SK-N-SH (cell line): Measurements from ENCODE around the gene CHRNE. TPM values are rescaled to one million over a fixed set of nuclear protein-coding genes. Genes with fewer than 3 reads are reported as not detected.

Experiments
- CTCF ChIA-PET: fragments of 300-600, 350-600 bp; formaldehyde crosslinking; extraction: SDS; loops from one replicate; lab custom pipeline; 2021; lab: Yijun Ruan, JAX
- POLR2A ChIA-PET: fragments of 350-600 bp; sonication (Branson Sonifier 250); formaldehyde crosslinking; extraction: SDS; loops from one replicate; lab custom pipeline; 2020; ENCODE audit warnings: antibody characterized with exemption, inconsistent platforms; lab: Yijun Ruan, JAX
- DNase-seq: peaks from one replicate; pipeline ENCODE4 v3.0.0; 2012
- H2AFZ ChIP-seq: fragments of 200-600 bp; sonication (generic); 2 replicates; pipeline ENCODE4 v1.8.1; 2016; ENCODE audit warnings: antibody characterized with exemption, mild to moderate bottlenecking, low read depth
- H3F3A ChIP-seq: fragments of 200-600 bp; sonication (generic); replicated peaks from 2 replicates; pipeline ENCODE3; 2016; ENCODE audit warnings: antibody characterized with exemption, mild to moderate bottlenecking; ENCODE audit not compliant: insufficient read depth
- H3K27ac ChIP-seq, 2 experiments: fragments of 200-500 bp in 1 of 2; fragments of 200-600 bp in 1 of 2; sonication (Bioruptor generic) in 1 of 2; sonication (generic), shearing (Covaris generic) in 1 of 2; 2 replicates each; pipeline versions ENCODE4 v1.5.1 to v1.6.1; 2014 to 2016; ENCODE audit warnings: low read depth in 2 of 2, inconsistent platforms in 1 of 2, low read length in 1 of 2, mild to moderate bottlenecking in 1 of 2, mixed read lengths in 1 of 2
- H3K27me3 ChIP-seq: fragments of 200-600 bp; sonication (generic), shearing (Covaris generic); 2 replicates; pipeline ENCODE4 v1.6.1; 2016; ENCODE audit warnings: mixed run types; ENCODE audit not compliant: insufficient read depth
- H3K36me3 ChIP-seq, 2 experiments: fragments of 200-500 bp in 1 of 2; fragments of 200-600 bp in 1 of 2; sonication (Bioruptor generic) in 1 of 2; sonication (generic) in 1 of 2; replicated peaks in 1 of 2; 2 replicates each; pipeline versions ENCODE3 to v1.5.1; 2014 to 2016; ENCODE audit warnings: low read length in 1 of 2, mild to moderate bottlenecking in 1 of 2; ENCODE audit not compliant: insufficient read depth in 2 of 2, control insufficient read depth in 1 of 2
- H3K4me1 ChIP-seq, 2 experiments: fragments of 200-500 bp in 1 of 2; fragments of 200-600 bp in 1 of 2; sonication (Bioruptor generic) in 1 of 2; sonication (generic), shearing (Covaris generic) in 1 of 2; 2 replicates each; pipeline versions ENCODE4 v1.5.1 to v1.6.1; 2014 to 2016; ENCODE audit warnings: low read depth in 1 of 2, low read length in 1 of 2, mixed run types in 1 of 2; ENCODE audit not compliant: insufficient read depth in 2 of 2, control insufficient read depth in 1 of 2
- H3K4me2 ChIP-seq: fragments of 200-600 bp; sonication (generic), shearing (Covaris generic); 2 replicates; pipeline ENCODE4 v1.6.1; 2017; ENCODE audit warnings: mixed run types
- H3K4me3 ChIP-seq, 2 experiments: fragments of 200-500 bp in 1 of 2; fragments of 200-600 bp in 1 of 2; sonication (Bioruptor generic) in 1 of 2; sonication (generic), shearing (Covaris generic) in 1 of 2; 2 replicates each; pipeline versions ENCODE4 v1.5.1 to v1.8.1; 2014 to 2016; ENCODE audit warnings: low read depth in 2 of 2, inconsistent platforms in 1 of 2, low read length in 1 of 2, mild to moderate bottlenecking in 1 of 2, mixed read lengths in 1 of 2, moderate library complexity in 1 of 2
- H3K79me2 ChIP-seq: fragments of 200-600 bp; sonication (generic); 2 replicates; pipeline ENCODE4 v1.8.1; 2017; ENCODE audit warnings: mild to moderate bottlenecking; ENCODE audit not compliant: insufficient read depth
- H3K9ac ChIP-seq: fragments of 200-600 bp; sonication (generic); 2 replicates; pipeline ENCODE4 v1.6.1; 2017; ENCODE audit warnings: mixed run types
- H3K9me2 ChIP-seq: fragments of 200-600 bp; sonication (generic); 2 replicates; pipeline ENCODE4 v1.6.1; 2017; ENCODE audit warnings: mixed run types
- H3K9me3 ChIP-seq: fragments of 200-600 bp; sonication (generic); 2 replicates; pipeline ENCODE4 v1.6.1; 2017; ENCODE audit warnings: mixed run types, mild to moderate bottlenecking, moderate library complexity
- H4K20me1 ChIP-seq: fragments of 200-600 bp; sonication (generic); 2 replicates; pipeline ENCODE4 v1.6.1; 2017; ENCODE audit warnings: mild to moderate bottlenecking, mixed run types; ENCODE audit not compliant: insufficient read depth
- ELF1 ChIP-seq: IDR thresholded peaks from 2 replicates; pipeline ENCODE4 v1.4.0; 2012
- EZH2phosphoT487 ChIP-seq: fragments of 200-600 bp; sonication (generic); IDR thresholded peaks from 2 replicates; pipeline ENCODE4 v1.6.1; 2017; ENCODE audit warnings: low read depth, mixed run types, mild to moderate bottlenecking, antibody characterized with exemption, moderate library complexity, borderline replicate concordance
- GABPA ChIP-seq: IDR thresholded peaks from 2 replicates; pipeline ENCODE4 v1.4.0; 2012; ENCODE audit warnings: low read depth, mild to moderate bottlenecking
- JUND ChIP-seq: IDR thresholded peaks from 2 replicates; pipeline ENCODE4 v1.4.0; 2012
- MEF2A ChIP-seq: IDR thresholded peaks from 2 replicates; pipeline ENCODE4 v1.4.0; 2012; ENCODE audit warnings: low read depth, borderline replicate concordance
- NFIC ChIP-seq: IDR thresholded peaks from 2 replicates; pipeline ENCODE4 v1.4.0; 2012; ENCODE audit warnings: borderline replicate concordance
- NRF1 ChIP-seq: IDR thresholded peaks from 2 replicates; pipeline ENCODE4 v1.6.1; 2012; ENCODE audit warnings: low read depth, mild to moderate bottlenecking, low read length
- WGBS: methylation state at CpG from one replicate; pipeline ENCODE4 v1.1.6; 2017; ENCODE audit warnings: low lambda C conversion rate; 5-methylcytosine and 5-hydroxymethylcytosine counted together
- polyA plus RNA-seq, 3 experiments: library from polyadenylated mRNA; depleted of rRNA; stranded (reverse); fragments of >200 nt; gene quantifications; 2 replicates each; pipeline ENCODE4 v1.2.3, GENCODE V29; 2012
- TF ChIP-seq, protein P1 (sequence below): IDR thresholded peaks from 2 replicates; pipeline ENCODE4 v1.6.1; 2012; ENCODE audit warnings: mild to moderate bottlenecking, low read depth, low read length, moderate library complexity
- TF ChIP-seq, protein P2 (sequence below): IDR thresholded peaks from 2 replicates; pipeline ENCODE4; 2012
- TF ChIP-seq, protein P3 (sequence below): IDR thresholded peaks from 2 replicates; pipeline ENCODE4 v1.4.0; 2012; ENCODE audit warnings: low read depth
- TF ChIP-seq, protein P4 (sequence below): fragments of 150-350 bp; IDR thresholded peaks from 2 replicates; pipeline ENCODE4 v1.6.1; 2017; ENCODE audit warnings: antibody characterized with exemption, low read length, low read depth, borderline replicate concordance

Gene CHRNE
- polyA plus RNA-seq, 1 of the 3 experiments (the other 2 are of a cell fraction) = 0.71 TPM

DNA sequence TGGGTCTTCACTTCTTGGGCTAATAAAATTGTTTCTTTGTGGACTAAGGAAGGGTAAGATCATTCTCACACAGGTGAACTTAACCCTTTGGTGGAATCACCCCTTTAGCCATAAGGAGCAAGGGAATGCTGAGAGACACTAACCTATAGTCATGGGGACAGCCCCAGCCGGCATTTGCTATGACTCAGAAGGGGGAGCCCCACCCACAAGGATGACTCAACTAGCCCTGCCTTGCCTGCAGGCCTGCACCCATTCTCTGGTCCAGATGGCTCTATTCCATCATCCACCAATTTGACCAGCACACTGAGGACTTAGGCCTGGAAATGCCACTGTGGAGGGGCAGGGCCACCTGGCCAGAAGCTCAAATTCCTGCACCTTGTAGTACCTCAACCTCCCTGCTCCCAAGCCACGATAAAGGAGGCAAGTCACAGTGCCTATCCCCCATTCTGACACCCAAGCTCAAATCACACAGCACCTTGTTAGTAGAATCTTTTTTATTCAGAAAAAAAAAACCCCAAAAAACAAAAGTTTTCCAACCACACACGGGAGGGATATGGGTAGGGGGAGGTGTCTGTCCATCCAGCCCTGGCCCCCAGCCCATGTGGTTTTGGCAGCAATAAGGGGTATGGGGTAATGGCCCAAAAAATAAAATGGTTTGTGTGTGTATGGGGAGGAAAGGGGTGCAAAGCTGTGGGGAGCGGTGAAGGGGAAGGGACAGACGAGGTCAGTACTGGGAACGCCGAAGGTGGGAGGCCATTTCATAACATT, 42.5 kb upstream of the CHRNE start (continued):
- TF ChIP-seq, protein P1, sequence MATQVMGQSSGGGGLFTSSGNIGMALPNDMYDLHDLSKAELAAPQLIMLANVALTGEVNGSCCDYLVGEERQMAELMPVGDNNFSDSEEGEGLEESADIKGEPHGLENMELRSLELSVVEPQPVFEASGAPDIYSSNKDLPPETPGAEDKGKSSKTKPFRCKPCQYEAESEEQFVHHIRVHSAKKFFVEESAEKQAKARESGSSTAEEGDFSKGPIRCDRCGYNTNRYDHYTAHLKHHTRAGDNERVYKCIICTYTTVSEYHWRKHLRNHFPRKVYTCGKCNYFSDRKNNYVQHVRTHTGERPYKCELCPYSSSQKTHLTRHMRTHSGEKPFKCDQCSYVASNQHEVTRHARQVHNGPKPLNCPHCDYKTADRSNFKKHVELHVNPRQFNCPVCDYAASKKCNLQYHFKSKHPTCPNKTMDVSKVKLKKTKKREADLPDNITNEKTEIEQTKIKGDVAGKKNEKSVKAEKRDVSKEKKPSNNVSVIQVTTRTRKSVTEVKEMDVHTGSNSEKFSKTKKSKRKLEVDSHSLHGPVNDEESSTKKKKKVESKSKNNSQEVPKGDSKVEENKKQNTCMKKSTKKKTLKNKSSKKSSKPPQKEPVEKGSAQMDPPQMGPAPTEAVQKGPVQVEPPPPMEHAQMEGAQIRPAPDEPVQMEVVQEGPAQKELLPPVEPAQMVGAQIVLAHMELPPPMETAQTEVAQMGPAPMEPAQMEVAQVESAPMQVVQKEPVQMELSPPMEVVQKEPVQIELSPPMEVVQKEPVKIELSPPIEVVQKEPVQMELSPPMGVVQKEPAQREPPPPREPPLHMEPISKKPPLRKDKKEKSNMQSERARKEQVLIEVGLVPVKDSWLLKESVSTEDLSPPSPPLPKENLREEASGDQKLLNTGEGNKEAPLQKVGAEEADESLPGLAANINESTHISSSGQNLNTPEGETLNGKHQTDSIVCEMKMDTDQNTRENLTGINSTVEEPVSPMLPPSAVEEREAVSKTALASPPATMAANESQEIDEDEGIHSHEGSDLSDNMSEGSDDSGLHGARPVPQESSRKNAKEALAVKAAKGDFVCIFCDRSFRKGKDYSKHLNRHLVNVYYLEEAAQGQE = peak; percentile 25; the same call in 1 of the 2 replicates
- no peak for TF ChIP-seq NRF1
- peak; percentile 37; the same call in 1 of the 2 replicates for TF ChIP-seq GABPA
- TF ChIP-seq, protein P2, sequence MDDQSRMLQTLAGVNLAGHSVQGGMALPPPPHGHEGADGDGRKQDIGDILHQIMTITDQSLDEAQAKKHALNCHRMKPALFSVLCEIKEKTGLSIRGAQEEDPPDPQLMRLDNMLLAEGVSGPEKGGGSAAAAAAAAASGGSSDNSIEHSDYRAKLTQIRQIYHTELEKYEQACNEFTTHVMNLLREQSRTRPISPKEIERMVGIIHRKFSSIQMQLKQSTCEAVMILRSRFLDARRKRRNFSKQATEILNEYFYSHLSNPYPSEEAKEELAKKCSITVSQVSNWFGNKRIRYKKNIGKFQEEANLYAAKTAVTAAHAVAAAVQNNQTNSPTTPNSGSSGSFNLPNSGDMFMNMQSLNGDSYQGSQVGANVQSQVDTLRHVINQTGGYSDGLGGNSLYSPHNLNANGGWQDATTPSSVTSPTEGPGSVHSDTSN = peak; percentile 64
- TF ChIP-seq EZH2phosphoT487 = no peak
- TF ChIP-seq NFIC = peak; percentile 52
- TF ChIP-seq, protein P3, sequence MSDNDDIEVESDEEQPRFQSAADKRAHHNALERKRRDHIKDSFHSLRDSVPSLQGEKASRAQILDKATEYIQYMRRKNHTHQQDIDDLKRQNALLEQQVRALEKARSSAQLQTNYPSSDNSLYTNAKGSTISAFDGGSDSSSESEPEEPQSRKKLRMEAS = peak; percentile 80
- no peak for TF ChIP-seq ELF1
- peak; percentile 95 for TF ChIP-seq JUND
- TF ChIP-seq, protein P4, sequence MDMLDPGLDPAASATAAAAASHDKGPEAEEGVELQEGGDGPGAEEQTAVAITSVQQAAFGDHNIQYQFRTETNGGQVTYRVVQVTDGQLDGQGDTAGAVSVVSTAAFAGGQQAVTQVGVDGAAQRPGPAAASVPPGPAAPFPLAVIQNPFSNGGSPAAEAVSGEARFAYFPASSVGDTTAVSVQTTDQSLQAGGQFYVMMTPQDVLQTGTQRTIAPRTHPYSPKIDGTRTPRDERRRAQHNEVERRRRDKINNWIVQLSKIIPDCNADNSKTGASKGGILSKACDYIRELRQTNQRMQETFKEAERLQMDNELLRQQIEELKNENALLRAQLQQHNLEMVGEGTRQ = no peak

DNA sequence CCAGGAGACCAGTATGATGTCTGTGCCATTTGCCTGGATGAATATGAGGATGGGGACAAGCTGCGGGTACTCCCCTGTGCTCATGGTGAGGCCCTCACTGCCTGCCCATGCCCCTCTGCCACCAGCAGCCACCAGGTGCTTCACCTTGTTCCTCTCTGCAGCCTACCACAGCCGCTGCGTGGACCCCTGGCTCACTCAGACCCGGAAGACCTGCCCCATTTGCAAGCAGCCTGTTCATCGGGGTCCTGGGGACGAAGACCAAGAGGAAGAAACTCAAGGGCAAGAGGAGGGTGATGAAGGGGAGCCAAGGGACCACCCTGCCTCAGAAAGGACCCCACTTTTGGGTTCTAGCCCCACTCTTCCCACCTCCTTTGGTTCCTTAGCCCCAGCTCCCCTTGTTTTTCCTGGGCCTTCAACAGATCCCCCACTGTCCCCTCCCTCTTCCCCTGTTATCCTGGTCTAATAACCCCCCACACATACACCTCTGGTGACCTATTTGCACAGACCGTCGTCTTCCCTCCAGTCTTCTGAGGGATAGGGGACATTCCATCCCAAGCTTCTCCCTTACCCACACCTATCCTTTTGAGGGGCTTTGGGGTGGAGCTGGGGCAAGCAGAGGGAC, 41.8 kb upstream of the CHRNE start:
- CTCF ChIA-PET = interaction anchor here (0.9 kb wide), 1 partner anchor 154 kb away, joined by 3 read pairs; no protein-coding TSS in a partner anchor
- Histone ChIP-seq H3K27ac (peak overlapping the region; percentile 63 to 97), H3K9me3 (no peaks in the 10 kb centered on the region), H2AFZ (no peak overlapping the region), H3K4me3 (no peak overlapping the region; a peak in 1 of 4 replicates), H3F3A (peaks cover 73% of the 10 kb centered on the region), H3K36me3 (peaks cover 37 to 40% of the 10 kb centered on the region in 2 experiments), H3K4me2 (peak overlapping the region; percentile 98), H3K79me2 (peaks cover 79% of the 10 kb centered on the region), H3K9ac (peak overlapping the region; percentile 41; the same call in 1 of the 2 replicates), H3K27me3 (no peaks in the 10 kb centered on the region), H3K9me2 (no peaks in the 10 kb centered on the region), H3K4me1 (peaks cover 16 to 33% of the 10 kb centered on the region in 2 experiments)
- 61% methylated on average over 6 of the region's 8 CpGs for WGBS
- POLR2A ChIA-PET = interaction anchor here (0.6 to 4.3 kb wide), 2 partner anchors 18 to 23 kb away, joined by 3 to 32 read pairs; partner anchors contain the start of gene SPAG7
- no peak for DNase-seq
- peak; percentile 3; the same call in 1 of the 2 replicates for TF ChIP-seq JUND
- TF ChIP-seq, protein P2 = no peak; the same call in 1 of the 2 replicates
- TF ChIP-seq, protein P1 = no peak
- no peak for TF ChIP-seq MEF2A
- TF ChIP-seq, all 33 proteins: peak for 1
- H4K20me1 ChIP-seq = peaks cover 45% of the 10 kb centered on the region
